HG03045 (cell line): ENCODE data around the gene USF1.
"Not testable (repeated sequence)": the region's sequence is repeated elsewhere in the genome, so short reads cannot be mapped to it uniquely, and the experiment has no call there.

Source experiments
- ATAC-seq: cut with Tn5 transposase; IDR thresholded peaks from one replicate; pipeline ENCODE4 v1.9.1; 2021; ENCODE audit warnings: mild to moderate bottlenecking, moderate library complexity; ENCODE audit not compliant: unreplicated experiment

USF1 gene

DNA sequence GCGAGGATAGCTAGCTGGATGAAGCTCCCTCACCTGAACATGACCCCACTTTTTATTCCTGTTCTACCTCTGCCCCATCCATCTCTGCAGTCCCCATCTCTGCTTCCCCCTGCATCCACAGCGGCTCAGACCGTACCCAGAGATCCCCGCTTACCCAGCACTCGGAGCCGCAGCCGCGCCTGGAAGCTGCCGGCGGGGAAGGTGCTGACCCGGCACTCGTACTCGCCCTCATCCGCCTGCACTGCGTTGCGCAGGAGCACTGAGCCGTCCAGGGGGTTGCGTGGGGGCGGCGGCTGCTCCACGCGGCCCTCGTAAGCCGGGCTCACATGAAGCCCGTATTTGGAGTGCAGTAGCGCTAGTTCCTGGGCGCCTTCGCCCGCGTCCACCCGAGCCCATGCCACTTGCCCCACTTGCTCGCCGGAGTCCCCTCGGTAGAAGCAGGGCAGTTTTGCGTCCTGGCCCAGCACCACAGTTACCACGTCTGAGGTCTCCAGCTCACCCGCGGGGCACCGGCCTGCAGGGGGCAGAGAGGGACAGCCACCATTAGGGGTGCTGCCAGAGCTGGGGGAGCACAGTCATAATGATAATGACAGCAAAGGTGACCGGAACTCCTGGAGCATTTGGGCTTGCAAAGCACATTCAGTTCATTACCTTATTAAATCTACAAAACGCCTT lies 33.8 kb upstream of the USF1 start:
- ATAC-seq, result no peak

DNA sequence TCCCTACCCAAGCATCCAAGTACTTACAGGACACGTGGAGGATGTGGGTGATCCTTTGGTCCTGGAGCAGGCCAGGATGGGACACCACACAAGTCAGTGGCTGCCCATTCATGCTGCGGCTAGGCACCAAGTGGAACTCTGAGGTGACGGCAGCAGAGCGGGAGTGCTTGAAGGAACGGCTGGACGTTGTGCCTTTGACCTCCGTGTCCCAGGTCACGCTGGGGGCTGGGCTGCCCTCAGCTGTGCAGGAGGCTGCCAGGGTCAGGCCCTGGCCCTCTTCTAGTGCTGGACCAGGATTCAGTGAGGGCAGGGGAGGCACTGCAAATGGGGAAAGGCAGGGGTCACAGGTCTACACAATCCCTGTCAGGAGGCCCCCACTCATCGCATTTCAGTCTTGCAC lies 31.6 kb upstream of the USF1 start:
- ATAC-seq, result no peak

DNA sequence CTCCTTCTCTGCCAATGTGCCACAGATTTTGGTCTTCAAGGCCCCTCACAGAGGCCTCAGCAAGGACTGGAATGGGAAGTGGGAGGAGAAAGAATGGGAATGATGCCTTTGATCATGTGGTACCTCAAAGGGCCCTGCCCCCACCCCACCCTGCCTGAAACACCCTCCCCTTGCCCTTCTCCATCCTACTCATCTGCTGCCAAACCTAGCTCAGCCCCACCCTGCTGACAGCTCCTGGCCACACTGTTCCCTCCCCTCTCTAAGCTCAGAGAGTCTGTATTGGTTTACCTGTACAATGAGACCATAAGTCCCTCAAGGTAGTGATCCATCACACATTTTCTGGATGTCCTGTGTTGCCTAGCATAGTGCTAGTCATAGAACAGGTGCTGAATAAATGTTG lies 30.6 kb upstream of the USF1 start:
- ATAC-seq, result no peak

DNA sequence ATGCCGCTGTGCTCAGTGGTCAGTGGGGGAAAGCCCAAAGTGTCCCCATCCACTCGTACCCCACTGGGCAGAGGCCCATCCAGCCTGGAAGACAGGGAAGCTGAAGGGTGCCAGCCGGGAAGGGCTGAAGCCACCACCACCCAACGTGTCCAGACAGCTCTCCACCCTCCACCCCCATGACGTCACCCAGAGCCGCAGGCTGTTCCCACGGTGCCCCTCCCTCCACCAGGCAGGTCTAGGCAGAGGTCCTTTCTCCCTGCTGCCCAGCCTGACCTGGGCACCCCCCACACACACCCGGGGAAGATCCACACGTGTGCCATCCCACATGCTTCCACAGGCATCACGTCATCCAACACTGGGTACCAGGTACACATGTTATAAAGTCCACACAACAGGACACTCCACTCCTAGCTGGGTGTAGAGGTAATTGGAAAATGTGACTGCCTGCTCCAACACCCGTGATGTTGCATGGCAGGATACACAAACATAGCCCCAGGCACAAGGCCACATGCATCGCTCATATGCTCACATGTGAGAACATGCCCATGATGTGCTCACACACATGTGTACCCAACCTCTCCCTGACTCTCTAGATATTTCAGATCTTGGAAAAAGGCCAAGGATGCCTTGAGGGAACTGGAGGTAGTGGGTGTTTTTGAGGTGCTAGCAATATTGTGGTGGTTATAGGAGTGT lies 29.0 kb upstream of the USF1 start:
- no peak for ATAC-seq

DNA sequence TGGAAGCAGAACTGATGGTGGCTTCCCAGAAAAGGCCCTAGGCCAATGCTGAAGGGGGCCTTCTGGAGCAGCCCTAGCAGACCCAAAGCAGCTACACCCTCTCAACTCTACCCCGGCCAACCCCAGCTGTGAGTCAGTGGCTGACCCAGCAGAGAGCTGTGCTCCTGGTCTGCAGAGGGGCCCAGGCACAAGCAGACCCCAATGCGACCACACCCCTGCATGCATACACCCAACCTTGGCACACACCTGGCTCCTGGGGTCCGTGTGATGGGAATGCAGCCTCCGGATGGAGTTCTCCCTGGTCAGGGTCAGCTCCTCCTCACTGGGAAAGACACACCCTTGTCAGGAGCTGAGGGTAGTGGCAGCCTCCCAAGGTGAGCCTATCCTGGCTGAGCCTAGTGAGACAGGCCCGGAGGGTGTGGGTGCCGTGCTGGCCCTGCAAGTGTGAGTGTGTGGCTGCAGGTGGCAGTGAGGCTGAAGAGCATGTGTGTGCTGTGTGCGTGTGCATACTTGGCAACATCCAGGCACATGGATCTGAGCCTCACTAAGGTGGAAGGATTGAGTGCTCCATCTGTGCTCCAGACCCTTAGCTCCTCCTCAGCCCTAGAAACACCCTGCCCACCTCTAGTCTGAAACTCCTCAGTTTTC lies 27.8 kb upstream of the USF1 start:
- no peak for ATAC-seq

DNA sequence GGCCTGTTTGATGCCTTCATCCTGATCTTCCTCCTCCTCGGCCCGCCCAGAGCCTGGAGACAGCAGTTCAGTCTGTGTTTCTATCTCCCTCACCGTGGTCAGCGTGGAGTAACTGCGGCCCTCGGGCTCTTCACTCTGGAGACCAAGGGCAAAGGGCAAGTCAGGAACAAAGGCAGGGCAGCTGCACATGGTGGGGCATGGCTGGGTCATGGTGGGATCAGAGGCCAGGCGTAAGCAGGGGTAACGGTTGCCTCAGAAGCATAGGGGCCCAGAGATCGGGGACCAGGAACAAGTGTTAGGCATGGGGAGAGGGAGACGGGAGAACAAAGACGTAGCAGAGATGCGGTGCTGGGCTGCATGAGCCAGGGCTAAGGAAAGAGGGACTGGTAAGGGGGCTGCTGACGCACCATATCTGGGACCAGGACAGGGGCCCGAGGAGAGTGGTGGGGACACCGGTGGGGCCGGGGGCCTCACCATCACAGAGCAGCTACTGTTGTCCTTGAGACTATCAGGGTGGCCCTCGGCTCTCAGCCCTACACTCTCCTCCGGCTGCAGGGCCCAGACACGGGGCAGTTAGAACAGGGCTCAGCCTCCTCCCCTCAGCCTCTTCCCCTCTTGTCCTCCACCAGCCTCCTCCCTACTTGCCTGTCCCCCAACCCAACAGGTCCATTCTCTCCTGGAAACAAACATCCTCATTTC lies 27.1 kb upstream of the USF1 start:
- ATAC-seq, result no peak

DNA sequence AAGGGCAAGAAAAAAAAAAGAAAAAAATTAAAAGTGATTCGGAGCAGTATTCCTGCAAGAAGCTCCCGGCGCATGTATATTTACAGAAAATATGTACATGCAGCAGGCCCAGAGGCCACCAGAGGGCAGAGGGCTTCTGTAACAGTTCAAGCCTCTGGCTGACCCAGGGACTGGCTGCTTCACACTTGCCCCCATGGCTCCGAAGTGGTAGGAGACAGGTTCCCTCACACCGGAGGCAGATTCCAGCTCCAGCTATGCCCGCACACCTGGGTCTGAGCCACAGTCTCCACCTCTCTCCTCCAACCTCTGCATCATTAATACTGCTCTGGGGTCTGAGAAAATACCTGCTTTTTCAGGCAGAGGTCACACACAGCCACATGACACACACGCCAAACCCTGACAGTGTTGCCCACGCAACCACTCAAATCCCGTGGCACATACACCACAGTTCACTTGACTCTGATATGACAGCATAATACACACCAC lies 26.2 kb upstream of the USF1 start:
- ATAC-seq, result no peak

DNA sequence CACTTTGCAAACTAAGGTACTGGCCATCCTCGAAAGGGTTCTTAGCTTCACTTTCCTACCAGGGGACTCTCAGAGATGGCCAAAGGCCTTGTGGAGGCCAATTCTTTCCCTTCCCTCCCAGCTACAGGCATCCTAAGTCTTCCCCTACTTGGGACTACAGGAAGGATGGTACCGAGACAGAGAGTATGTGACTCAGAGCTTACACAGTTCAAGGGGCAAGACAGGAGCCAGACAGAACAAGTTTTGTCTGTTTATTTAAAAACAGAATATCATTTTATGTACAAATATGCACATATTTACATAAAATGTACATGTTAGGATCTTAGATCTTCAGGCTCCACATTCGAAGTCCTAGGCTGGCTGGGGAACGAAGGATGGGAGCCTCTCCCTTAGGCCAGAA lies 25.0 kb upstream of the USF1 start:
- no peak for ATAC-seq

DNA sequence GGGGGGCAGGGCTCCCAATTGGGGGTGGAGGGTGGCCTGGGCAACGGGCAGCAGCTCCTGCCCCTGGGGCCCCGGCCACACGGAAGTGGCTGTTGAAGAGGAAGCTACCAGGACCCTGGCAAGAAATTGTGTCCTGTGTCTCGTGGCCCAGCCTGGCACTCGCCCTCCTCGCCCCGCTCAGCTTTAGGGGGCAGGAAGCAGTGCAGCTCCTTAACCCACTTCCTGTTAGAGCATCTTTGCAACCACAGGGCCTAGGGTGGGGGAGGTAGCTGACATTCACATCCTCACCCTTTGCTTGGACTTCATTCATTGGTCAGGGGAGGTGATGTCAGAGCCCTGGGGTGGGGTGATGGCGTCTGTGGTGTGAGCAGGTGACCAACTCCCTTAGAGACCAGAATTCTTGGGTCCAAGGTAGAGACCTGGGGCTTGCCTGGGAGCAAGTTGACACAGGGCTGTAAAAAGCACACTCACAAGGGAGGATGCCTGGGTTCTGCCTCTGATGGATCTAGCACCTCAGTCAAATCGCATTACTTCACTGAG lies 24.0 kb upstream of the USF1 start, which contains the start of gene ARHGAP30:
Gene ARHGAP30 (minus strand): TSS at position 161 of the 540 bp plus-strand sequence. CDS start 267 bp downstream, outside the sequence.
- peak; percentile 84 for ATAC-seq

DNA sequence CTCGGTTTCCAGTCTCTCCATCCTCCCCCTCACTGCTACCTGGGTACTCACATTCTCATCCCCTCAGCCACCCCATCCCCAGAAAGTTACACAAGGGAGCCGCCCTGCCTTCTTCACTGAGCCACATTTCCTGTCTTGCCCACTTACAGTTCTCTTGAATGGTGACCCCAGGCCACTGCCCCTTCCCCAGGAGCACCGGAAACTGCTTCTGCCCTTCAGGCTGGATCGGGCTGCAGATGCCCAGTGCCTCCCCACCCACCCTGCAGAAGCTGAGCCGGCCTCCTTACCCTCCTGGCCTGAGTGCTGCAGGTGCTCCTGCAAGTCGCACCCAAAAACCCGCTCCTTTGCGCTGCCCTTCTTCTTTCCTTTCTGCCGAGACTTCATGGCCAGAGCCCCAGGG lies 23.5 kb upstream of the USF1 start:
- ATAC-seq, result peak; percentile 13

DNA sequence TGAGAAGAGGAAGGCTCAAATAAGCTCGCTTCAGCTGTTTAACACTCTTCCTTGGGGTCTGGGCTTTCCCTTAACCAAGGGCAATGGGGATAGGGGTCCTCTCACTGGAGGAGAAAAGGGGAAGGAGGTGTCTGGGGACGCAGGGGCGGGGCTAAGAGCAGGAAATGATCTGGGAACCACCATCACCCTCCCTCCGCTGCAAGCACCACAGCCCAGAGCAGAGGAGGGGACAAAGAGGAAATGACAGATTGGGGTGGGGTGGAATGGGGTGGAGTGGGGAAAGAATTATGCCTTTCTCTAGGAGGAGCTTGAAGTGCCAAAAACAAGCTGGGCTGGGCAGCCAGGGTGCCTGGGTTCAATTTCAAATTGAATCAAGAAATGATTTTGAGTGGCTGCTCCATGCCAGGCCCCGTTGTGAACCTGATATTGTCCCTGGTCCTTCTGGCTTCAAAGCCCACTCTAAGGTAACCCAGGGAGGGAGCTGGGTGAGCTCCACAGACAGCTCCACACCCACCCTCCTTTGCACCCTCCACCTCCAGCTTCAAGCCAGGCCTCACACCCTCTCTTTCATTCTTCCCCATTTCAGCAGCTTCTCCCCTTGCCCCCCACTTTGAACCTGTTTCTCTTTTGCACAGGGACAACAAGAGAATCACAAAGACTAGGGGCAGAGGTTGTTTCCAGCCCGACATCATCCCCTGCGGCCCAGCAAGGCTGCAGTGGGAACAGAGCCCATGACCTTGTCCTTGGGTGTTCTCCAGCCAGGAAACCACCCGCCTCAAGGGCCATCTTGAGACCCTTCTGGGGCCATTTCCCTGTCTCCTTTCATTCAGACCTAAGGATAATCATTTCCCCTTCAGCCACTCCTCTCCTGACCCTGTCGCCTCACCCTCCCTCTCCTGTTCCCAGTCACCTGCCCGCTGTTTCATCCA lies 22.8 kb upstream of the USF1 start:
- ATAC-seq, result peak; percentile 52

DNA sequence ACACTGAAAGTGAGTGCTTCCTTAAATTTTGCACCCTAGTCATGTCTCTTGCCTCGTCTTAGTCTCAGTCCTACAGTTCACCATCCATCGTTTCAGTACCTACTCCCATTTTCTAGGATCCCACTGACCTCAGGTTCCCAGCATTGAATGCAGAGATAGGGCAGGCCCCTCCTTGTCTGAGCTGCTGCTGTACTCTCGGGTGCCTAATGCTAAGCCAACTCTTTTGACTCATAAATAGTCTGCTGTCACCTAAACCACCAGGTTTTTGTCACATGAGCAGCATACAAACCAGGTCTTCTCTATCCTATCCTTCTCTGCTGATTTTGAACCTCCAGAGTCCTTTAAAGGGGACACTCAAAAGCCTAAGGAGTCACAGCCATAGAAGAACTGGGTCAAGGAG lies 20.9 kb upstream of the USF1 start:
- no peak for ATAC-seq

DNA sequence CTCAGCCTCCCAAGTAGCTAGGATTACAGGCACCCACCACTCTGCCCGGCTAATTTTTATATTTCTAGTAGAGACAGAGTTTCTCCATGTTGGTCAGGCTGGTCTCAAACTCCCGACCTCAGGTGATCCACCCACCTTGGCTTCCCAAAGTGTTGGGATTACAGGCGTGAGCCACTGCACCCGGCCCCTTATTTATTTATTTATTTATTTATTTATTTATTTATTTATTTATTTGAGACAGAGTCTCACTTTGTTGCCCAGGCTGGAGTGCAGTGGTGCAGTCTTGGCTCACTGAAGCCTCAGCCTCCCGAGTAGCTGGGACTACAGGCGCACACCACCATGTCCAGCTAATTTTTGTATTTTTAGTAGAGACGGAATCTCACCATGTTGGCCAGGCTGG lies 19.9 kb upstream of the USF1 start:
- ATAC-seq, result not testable (repeated sequence)

DNA sequence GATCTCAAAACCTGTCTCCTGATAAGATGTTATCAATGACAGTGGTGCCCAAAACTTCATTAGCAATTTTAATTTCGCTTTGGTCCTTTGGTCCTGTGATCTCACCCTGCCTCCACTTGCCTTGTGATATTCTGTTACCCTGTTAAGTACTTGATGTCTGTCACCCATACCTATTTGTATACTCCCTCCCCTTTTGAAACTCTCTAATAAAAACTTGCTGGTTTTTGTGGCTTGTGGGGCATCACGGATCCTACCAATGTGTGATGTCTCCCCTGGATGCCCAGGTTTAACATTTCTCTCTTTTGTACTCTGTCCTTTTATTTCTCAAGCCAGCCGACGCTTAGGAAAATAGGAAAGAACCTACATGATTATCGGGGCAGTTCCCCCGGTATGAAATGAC lies 18.2 kb upstream of the USF1 start:
- ATAC-seq, result not testable (repeated sequence)

DNA sequence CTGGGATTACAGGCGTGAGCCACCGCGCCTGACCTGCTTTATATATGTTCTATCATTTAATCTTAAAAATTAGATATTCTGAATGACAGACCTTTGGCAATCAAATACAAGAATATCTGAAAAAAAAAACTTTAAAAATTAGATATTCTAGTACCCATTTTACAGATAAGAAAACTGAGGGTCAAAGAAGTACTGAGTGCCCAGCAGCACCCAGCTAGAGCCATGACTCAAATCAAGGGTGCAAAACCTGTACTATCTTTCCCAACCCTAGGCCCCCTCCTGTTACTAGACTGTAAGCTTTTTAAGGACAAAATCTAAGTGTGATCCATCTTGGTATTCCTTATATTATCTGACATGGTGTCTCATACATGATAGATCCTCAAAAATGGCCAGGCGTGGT lies 15.6 kb upstream of the USF1 start:
- ATAC-seq, result no peak

DNA sequence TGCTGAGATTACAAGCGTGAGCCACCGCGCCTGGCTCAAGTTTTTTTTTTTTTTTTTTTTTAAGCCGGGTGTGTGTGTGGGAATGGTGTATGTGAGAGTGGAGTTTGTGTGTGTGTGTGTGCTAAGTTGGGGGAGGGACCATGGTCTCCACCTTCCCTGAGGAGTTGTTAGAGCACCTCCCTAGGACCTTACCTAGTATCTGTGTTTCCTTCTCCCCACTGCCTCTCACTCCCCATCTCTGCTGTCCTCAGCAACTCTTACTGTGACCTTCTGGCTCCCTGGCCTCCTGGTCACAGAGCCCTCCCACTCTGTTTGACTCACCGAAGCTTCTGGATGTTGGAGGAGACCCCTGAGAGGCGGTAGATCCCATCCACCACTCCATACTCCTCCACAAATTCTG lies 13.5 kb upstream of the USF1 start:
- ATAC-seq, result no peak

DNA sequence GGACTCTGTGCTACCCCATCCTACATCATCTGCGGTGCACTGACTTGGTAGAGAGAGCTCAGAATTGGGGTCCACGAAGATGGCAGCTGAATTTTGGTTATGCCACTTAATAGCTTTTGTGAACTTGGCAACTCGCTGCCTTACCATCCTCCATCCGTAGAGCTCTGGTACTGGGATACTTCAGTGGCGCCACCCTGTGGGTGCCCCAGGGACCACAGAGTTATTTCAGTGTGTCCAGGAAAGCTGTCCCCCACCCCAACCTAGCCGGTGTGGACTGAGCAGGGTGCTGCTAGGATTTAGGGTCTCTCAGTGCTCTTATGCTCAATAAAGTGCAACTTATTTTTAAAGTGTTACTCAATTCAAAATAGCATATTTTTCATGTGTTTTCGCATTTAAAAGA lies 9.0 kb upstream of the USF1 start:
- no peak for ATAC-seq

DNA sequence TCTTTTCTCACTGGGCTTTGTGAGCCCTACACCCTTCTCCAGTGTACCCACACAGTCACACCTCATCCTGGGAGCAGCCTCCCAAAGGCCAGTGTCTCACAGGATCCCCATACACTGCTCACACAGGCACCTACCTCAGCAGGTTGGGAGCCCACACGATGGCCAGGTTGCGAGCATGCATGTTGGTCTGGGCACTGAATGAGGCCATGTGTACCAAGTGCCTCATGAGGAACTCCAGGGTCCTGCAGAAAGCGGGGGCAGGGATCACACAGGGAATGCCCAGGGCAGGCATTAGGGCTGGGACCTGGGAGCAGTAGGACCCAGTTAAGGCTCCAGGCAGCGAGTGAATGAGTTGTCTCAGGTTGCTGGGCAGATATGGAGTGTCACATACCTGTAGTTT lies 8.5 kb upstream of the USF1 start:
- no peak for ATAC-seq

DNA sequence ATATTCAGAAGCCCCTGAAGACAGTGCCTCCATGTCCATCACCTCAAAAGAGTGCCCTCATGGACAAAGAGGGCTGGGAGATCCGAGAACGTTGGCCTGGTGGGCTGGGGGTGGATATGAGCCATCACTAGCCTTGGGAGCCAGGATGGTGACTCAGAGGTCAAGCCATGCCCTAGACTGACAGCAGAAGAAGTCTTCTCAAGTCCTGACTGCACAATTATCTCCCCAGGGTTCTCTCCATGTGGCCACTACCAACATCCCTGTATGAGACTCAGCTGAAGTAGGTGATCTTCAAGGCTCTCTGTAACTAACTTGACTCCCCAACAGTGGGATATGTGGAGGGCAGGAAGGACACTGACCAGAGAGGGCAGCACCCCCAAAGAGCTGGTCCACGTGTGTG lies 7.1 kb upstream of the USF1 start:
- no peak for ATAC-seq

DNA sequence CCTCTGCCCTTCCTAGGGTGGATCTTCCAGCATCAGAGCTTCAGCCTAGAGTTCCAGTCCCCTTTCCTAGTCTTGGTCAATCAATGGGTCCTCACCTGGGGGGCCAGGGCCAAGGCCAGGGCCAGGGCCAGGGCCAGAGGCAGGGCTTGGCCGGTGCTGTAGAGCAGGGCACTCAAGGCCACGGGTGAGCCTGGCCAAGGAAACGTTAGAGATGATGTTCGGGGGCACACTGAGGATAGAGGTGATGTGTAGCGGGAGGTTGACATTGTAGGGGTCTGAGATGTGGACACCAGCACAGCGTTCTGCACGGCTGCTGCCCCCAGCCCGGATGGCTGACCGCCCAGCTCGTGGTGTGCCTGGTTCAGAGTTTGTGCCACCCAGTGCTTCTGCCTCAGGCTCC lies 5.4 kb upstream of the USF1 start:
- ATAC-seq, result no peak
